Measurements from ENCODE around the gene THTPA.

GRCh38 chr14:23540141-23540469 lies 16.0 kb upstream of the THTPA start:
- TF ChIP-seq, protein P1, sequence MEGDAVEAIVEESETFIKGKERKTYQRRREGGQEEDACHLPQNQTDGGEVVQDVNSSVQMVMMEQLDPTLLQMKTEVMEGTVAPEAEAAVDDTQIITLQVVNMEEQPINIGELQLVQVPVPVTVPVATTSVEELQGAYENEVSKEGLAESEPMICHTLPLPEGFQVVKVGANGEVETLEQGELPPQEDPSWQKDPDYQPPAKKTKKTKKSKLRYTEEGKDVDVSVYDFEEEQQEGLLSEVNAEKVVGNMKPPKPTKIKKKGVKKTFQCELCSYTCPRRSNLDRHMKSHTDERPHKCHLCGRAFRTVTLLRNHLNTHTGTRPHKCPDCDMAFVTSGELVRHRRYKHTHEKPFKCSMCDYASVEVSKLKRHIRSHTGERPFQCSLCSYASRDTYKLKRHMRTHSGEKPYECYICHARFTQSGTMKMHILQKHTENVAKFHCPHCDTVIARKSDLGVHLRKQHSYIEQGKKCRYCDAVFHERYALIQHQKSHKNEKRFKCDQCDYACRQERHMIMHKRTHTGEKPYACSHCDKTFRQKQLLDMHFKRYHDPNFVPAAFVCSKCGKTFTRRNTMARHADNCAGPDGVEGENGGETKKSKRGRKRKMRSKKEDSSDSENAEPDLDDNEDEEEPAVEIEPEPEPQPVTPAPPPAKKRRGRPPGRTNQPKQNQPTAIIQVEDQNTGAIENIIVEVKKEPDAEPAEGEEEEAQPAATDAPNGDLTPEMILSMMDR (IDR thresholded peaks at IDR 0.05) = no peak
- TF ChIP-seq POLR2A (IDR thresholded peaks at IDR 0.05) = no peak

Measured in uterus (tissue), 2 donors.